Measurements from ENCODE around the gene CDK14.

DNA sequence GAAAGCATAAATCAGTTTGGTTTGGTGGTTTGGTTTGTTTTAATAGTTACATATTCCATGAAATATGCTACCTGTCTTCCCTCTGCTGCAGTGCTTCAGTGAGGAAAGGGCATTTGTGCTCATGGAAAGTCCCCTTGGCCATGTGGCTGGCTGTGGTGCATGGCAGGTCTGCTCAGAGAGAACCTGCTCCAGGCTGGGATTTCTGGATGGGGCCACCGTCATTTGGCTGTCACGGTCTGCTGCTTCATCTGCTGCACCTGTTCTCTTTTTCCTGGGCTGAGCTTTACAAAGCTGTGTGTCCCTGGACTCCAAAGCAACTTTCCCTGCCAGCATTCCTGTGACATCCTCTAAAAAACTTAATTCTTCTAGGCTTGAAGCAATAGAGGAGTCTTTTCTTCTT, 8.9 kb downstream of the CDK14 start:
- TF ChIP-seq, protein P1, sequence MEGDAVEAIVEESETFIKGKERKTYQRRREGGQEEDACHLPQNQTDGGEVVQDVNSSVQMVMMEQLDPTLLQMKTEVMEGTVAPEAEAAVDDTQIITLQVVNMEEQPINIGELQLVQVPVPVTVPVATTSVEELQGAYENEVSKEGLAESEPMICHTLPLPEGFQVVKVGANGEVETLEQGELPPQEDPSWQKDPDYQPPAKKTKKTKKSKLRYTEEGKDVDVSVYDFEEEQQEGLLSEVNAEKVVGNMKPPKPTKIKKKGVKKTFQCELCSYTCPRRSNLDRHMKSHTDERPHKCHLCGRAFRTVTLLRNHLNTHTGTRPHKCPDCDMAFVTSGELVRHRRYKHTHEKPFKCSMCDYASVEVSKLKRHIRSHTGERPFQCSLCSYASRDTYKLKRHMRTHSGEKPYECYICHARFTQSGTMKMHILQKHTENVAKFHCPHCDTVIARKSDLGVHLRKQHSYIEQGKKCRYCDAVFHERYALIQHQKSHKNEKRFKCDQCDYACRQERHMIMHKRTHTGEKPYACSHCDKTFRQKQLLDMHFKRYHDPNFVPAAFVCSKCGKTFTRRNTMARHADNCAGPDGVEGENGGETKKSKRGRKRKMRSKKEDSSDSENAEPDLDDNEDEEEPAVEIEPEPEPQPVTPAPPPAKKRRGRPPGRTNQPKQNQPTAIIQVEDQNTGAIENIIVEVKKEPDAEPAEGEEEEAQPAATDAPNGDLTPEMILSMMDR (IDR thresholded peaks at IDR 0.05) = no peak
- TF ChIP-seq POLR2A (IDR thresholded peaks at IDR 0.05) = no peak
